ENCODE data around the gene TDP2.
"Not testable (repeated sequence)": the region's sequence is repeated elsewhere in the genome, so short reads cannot be mapped to it uniquely, and the experiment has no call there.

Gene TDP2

GRCh38 chr6:24666641-24667377 lies at the start of gene TDP2, which contains the start of gene ACOT13:
TDP2 (minus strand) TSS chr6:24666899; CDS start chr6:24666862, 37 bp downstream.
ACOT13 (plus strand) TSS chr6:24667077; CDS start chr6:24667264, 187 bp downstream.
- peak; percentile 95 for DNase-seq (ENCODE audit: low read depth, low spot score)

- no peak for DNase-seq (ENCODE audit: low read depth, low spot score)
Observed at GRCh38 chr6:24710519-24711303, 44.0 kb upstream of the TDP2 start.

GRCh38 chr6:24709014-24709711 lies 42.5 kb upstream of the TDP2 start:
- DNase-seq (ENCODE audit: low read depth, low spot score): no peak

GRCh38 chr6:24708612-24709011 lies 41.9 kb upstream of the TDP2 start:
- no peak for DNase-seq (ENCODE audit: low read depth, low spot score)

- DNase-seq (ENCODE audit: low read depth, low spot score): no peak
Observed at GRCh38 chr6:24704468-24704867, 37.8 kb upstream of the TDP2 start.

GRCh38 chr6:24702720-24703282 lies 36.1 kb upstream of the TDP2 start:
- DNase-seq (ENCODE audit: low read depth, low spot score): no peak

GRCh38 chr6:24699521-24700359 lies 33.0 kb upstream of the TDP2 start:
- no peak for DNase-seq (ENCODE audit: low read depth, low spot score)

- no peak for DNase-seq (ENCODE audit: low read depth, low spot score)
Observed at GRCh38 chr6:24696097-24696496, 29.4 kb upstream of the TDP2 start.

GRCh38 chr6:24695635-24696034 lies 28.9 kb upstream of the TDP2 start:
- not testable (repeated sequence) for DNase-seq (ENCODE audit: low read depth, low spot score)

GRCh38 chr6:24694198-24694597 lies 27.5 kb upstream of the TDP2 start:
- no peak for DNase-seq (ENCODE audit: low read depth, low spot score)

GRCh38 chr6:24692848-24693592 lies 26.3 kb upstream of the TDP2 start:
- DNase-seq (ENCODE audit: low read depth, low spot score): no peak

- DNase-seq (ENCODE audit: low read depth, low spot score): no peak
Observed at GRCh38 chr6:24692415-24692814, 25.7 kb upstream of the TDP2 start.

GRCh38 chr6:24692003-24692402 lies 25.3 kb upstream of the TDP2 start:
- no peak for DNase-seq (ENCODE audit: low read depth, low spot score)

- no peak for DNase-seq (ENCODE audit: low read depth, low spot score)
Observed at GRCh38 chr6:24691550-24691949, 24.9 kb upstream of the TDP2 start.

- DNase-seq (ENCODE audit: low read depth, low spot score): no peak
Observed at GRCh38 chr6:24690593-24690992, 23.9 kb upstream of the TDP2 start.

- DNase-seq (ENCODE audit: low read depth, low spot score): no peak
Observed at GRCh38 chr6:24689964-24690363, 23.3 kb upstream of the TDP2 start.

GRCh38 chr6:24686946-24687345 lies 20.2 kb upstream of the TDP2 start:
- DNase-seq (ENCODE audit: low read depth, low spot score): no peak

GRCh38 chr6:24686408-24686807 lies 19.7 kb upstream of the TDP2 start:
- DNase-seq (ENCODE audit: low read depth, low spot score): no peak

GRCh38 chr6:24683297-24684296 lies 16.9 kb upstream of the TDP2 start:
- DNase-seq (ENCODE audit: low read depth, low spot score): no peak
